Progenitor cell of endocrine pancreas (in vitro differentiated cells): Measurements from ENCODE around the gene SCN3A. TPM values are rescaled to one million over a fixed set of nuclear protein-coding genes. Genes with fewer than 3 reads are reported as not detected.
A peak's percentile ranks its signal among the peaks of the same experiment; 100 is the strongest.

Source experiments
- DNase-seq: peaks from one replicate; pipeline ENCODE4 v3.0.0; 2021; ENCODE audit warnings: low spot score; ENCODE audit not compliant: unreplicated experiment
- H3K27ac Mint-ChIP-seq: 2 replicates; pipeline ENCODE4 v1.8.0; 2021; ENCODE audit warnings: mild to moderate bottlenecking, moderate library complexity, mixed read lengths
- H3K27me3 Mint-ChIP-seq: 2 replicates; pipeline ENCODE4 v1.8.0; 2021; ENCODE audit warnings: mixed read lengths
- H3K36me3 Mint-ChIP-seq: 2 replicates; pipeline ENCODE4 v1.8.0; 2022; ENCODE audit warnings: mixed read lengths; ENCODE audit not compliant: insufficient read depth
- H3K4me1 Mint-ChIP-seq: 2 replicates; pipeline ENCODE4 v1.8.0; 2021; ENCODE audit warnings: low read depth, mixed read lengths
- H3K4me3 Mint-ChIP-seq: 2 replicates; pipeline ENCODE4 v1.8.0; 2021; ENCODE audit warnings: low read depth, mild to moderate bottlenecking, moderate library complexity, mixed read lengths
- H3K9me3 Mint-ChIP-seq: 2 replicates; pipeline ENCODE4 v1.8.0; 2021; ENCODE audit warnings: low read depth, mixed read lengths
- CTCF ChIP-seq: fragments of 200-600 bp; sonication (generic); IDR thresholded peaks from one replicate; pipeline ENCODE4 v1.5.0; 2021; ENCODE audit warnings: antibody characterized with exemption, mild to moderate bottlenecking; ENCODE audit not compliant: unreplicated experiment
- long read RNA-seq: library from polyadenylated mRNA; unstranded; transcript quantifications from one replicate; pipeline ENCODE4 v2.0.0, GENCODE V29; 2020
- total RNA-seq: library from RNA; stranded (reverse); gene quantifications from 2 replicates; pipeline ENCODE4 v1.2.1, GENCODE V29; 2021

SCN3A gene
- 4.7 and 5.3 TPM in 2 replicates for total RNA-seq
- long read RNA-seq, partial matches to known transcripts: 6 of 14 reads
- long read RNA-seq, other reads (novel, unspliced or antisense): 7 of 14 reads

- TF ChIP-seq CTCF: peak; percentile 80
- peaks cover 4% of the 10 kb centered on the region for H3K9me3 Mint-ChIP-seq
- H3K36me3 Mint-ChIP-seq: no peaks in the 10 kb centered on the region
- H3K4me3 Mint-ChIP-seq: peak within 1 kb of the TSS; percentile 62
- H3K4me1 Mint-ChIP-seq: peaks cover 8% of the 10 kb centered on the region
- H3K27me3 Mint-ChIP-seq: no peaks in the 10 kb centered on the region
- no peak for DNase-seq
- no peak within 1 kb of the TSS for H3K27ac Mint-ChIP-seq
Measured at GRCh38 chr2:165203689-165204559, at the start of gene SCN3A. SCN3A (minus strand) TSS chr2:165204050; CDS start chr2:165176394, 27,656 bp downstream.

GRCh38 chr2:165253178-165253577, 49.3 kb upstream of the SCN3A start:
- peaks cover 2% of the 10 kb centered on the region for H3K27me3 Mint-ChIP-seq
- no peak overlapping the region for H3K27ac Mint-ChIP-seq
- no peak for DNase-seq
- no peaks in the 10 kb centered on the region for H3K9me3 Mint-ChIP-seq
- no peak for TF ChIP-seq CTCF
- peaks cover 2% of the 10 kb centered on the region for H3K4me1 Mint-ChIP-seq
- H3K36me3 Mint-ChIP-seq: no peaks in the 10 kb centered on the region
- H3K4me3 Mint-ChIP-seq: no peak overlapping the region

GRCh38 chr2:165251366-165251765, 47.5 kb upstream of the SCN3A start:
- Mint-ChIP-seq H3K27me3 (peaks cover 2% of the 10 kb centered on the region), H3K27ac (no peak overlapping the region), H3K4me3 (no peak overlapping the region), H3K9me3 (no peaks in the 10 kb centered on the region), H3K4me1 (peaks cover 2% of the 10 kb centered on the region), H3K36me3 (no peaks in the 10 kb centered on the region)
- no peak for DNase-seq
- no peak for TF ChIP-seq CTCF

- Mint-ChIP-seq H3K4me1 (peaks cover 2% of the 10 kb centered on the region), H3K27ac (no peak overlapping the region), H3K36me3 (no peaks in the 10 kb centered on the region), H3K9me3 (no peaks in the 10 kb centered on the region), H3K27me3 (peaks cover 2% of the 10 kb centered on the region), H3K4me3 (no peak overlapping the region)
- no peak for DNase-seq
- no peak for TF ChIP-seq CTCF
Measured at GRCh38 chr2:165248238-165248637, 44.4 kb upstream of the SCN3A start.

GRCh38 chr2:165245081-165245793, 41.4 kb upstream of the SCN3A start:
- DNase-seq: no peak
- H3K27ac Mint-ChIP-seq: no peak overlapping the region
- H3K4me3 Mint-ChIP-seq: no peak overlapping the region
- no peaks in the 10 kb centered on the region for H3K9me3 Mint-ChIP-seq
- peaks cover 2% of the 10 kb centered on the region for H3K27me3 Mint-ChIP-seq
- TF ChIP-seq CTCF: no peak
- no peaks in the 10 kb centered on the region for H3K36me3 Mint-ChIP-seq
- peaks cover 2% of the 10 kb centered on the region for H3K4me1 Mint-ChIP-seq
